K562 (cell line): ENCODE measurements around the gene IL18RAP. TPM values are rescaled to one million over a fixed set of nuclear protein-coding genes. Genes with fewer than 3 reads are reported as not detected.

ENCODE experiments used
- BCL6 ChIP-seq: fragments of 250-450 bp; sonication (Bioruptor Pico); IDR thresholded peaks from 2 replicates; pipeline ENCODE4 v1.4.0; 2020
- BCOR ChIP-seq: fragments of 450-650 bp; IDR thresholded peaks from 2 replicates; pipeline ENCODE4 v1.6.1; 2016
- CBX2 ChIP-seq: fragments of 200-600 bp; sonication (generic); IDR thresholded peaks from one replicate; pipeline ENCODE4 v1.6.1; 2012; ENCODE audit warnings: mild to moderate bottlenecking, low read length, inconsistent platforms; ENCODE audit not compliant: insufficient read depth, poor library complexity, severe bottlenecking
- CLOCK ChIP-seq: fragments of 250-450 bp; sonication (Bioruptor Pico); IDR thresholded peaks from 2 replicates; pipeline ENCODE4 v1.4.0; 2020; ENCODE audit warnings: mild to moderate bottlenecking, moderate library complexity, borderline replicate concordance
- ETS1 ChIP-seq: conservative IDR thresholded peaks from 2 replicates; pipeline ENCODE4 v1.6.1; 2011; ENCODE audit warnings: low read depth, mild to moderate bottlenecking, low read length; ENCODE audit not compliant: control insufficient read depth
- GABPB2 ChIP-seq: fragments of 250-450 bp; sonication (Bioruptor Pico); conservative IDR thresholded peaks from 2 replicates; pipeline ENCODE4 v1.5.1; 2021; ENCODE audit warnings: mild to moderate bottlenecking
- HMGN3 ChIP-seq: IDR thresholded peaks from 2 replicates; pipeline ENCODE4 v1.6.1; 2011; ENCODE audit warnings: borderline replicate concordance, low read depth, mild to moderate bottlenecking, mixed read lengths, low read length; ENCODE audit not compliant: insufficient read length; ENCODE audit errors: extremely low read depth
- HNRNPK ChIP-seq: fragments of 200-400 bp; formaldehyde crosslinking; IDR thresholded peaks from one replicate; pipeline ENCODE4 v1.6.1; 2018; ENCODE audit warnings: mild to moderate bottlenecking, low read depth, low read length; ENCODE audit not compliant: poor library complexity, severe bottlenecking
- MEIS2 ChIP-seq: fragments of 450-650 bp; IDR thresholded peaks from 2 replicates; pipeline ENCODE4 v1.6.1; 2014; ENCODE audit warnings: mild to moderate bottlenecking; ENCODE audit not compliant: partially characterized antibody
- MYC ChIP-seq, 2 experiments: fragments of 250-450 bp in 1 of 2; sonication (Bioruptor Pico) in 1 of 2; IDR thresholded peaks; 2 replicates each; pipeline versions ENCODE4 v1.5.1 to v1.6.1; 2012 to 2021; ENCODE audit warnings: low read depth in 2 of 2, borderline replicate concordance in 1 of 2, improper control_type of control experiment in 1 of 2, low read length in 1 of 2, mild to moderate bottlenecking in 1 of 2, moderate library complexity in 1 of 2
- NONO ChIP-seq, 2 experiments: fragments of 200-400 bp in 1 of 2; fragments of 450-650 bp in 1 of 2; formaldehyde crosslinking in 1 of 2; IDR thresholded peaks; 2 replicates each; pipeline ENCODE4 v1.6.1; 2017; ENCODE audit warnings: low read depth in 2 of 2, mild to moderate bottlenecking in 2 of 2, moderate library complexity in 2 of 2, low read length in 1 of 2
- PYGO2 ChIP-seq: fragments of 450-650 bp; IDR thresholded peaks from 2 replicates; pipeline ENCODE4 v1.6.1; 2016; ENCODE audit warnings: mild to moderate bottlenecking, missing genetic modification characterization, moderate library complexity, missing compliant biosample characterization
- SMARCB1 ChIP-seq: IDR thresholded peaks from 2 replicates; pipeline ENCODE4 v1.6.1; 2011; ENCODE audit warnings: improper control_type of control experiment, low read depth; ENCODE audit not compliant: insufficient read length
- ZBTB26 ChIP-seq: fragments of 450-650 bp; formaldehyde crosslinking; IDR thresholded peaks from 2 replicates; pipeline ENCODE4 v1.4.0; 2022; ENCODE audit warnings: missing genetic modification characterization
- ZFPM2 ChIP-seq: fragments of 250-450 bp; sonication (Bioruptor Pico); IDR thresholded peaks from 2 replicates; pipeline ENCODE4 v1.5.1; 2022; ENCODE audit warnings: mild to moderate bottlenecking
- ZNF121 ChIP-seq: sonication (generic); formaldehyde crosslinking; conservative IDR thresholded peaks from 2 replicates; pipeline ENCODE4 v1.8.0; 2022; ENCODE audit warnings: missing genetic modification reagents
- ZNF253 ChIP-seq: fragments of 250-450 bp; sonication (Bioruptor Pico); conservative IDR thresholded peaks from 2 replicates; pipeline ENCODE4 v1.6.1; 2021; ENCODE audit warnings: mild to moderate bottlenecking
- ZNF76 ChIP-seq: fragments of 250-450 bp; sonication (Bioruptor Pico); IDR thresholded peaks from 2 replicates; pipeline ENCODE4 v1.4.0; 2020; ENCODE audit warnings: mild to moderate bottlenecking, moderate library complexity, borderline replicate concordance
- polyA plus RNA-seq, 8 experiments: library from polyadenylated mRNA; depleted of rRNA in 4 of 8; stranded (reverse) in 5 of 8; unstranded in 3 of 8; fragments of >200 nt; fragmentation: Nextera tagmentation in 2 of 8; fragmentation: Illumina TruSeq in 1 of 8; extraction: Ambion mirVana in 2 of 8; extraction: Trizol in 1 of 8; gene quantifications; 2 replicates each; pipeline versions ENCODE4 v1.2.1 to v1.2.3, GENCODE V29; 2011 to 2014; ENCODE audit warnings: inconsistent platforms in 1 of 8, missing spikeins in 1 of 8
- total RNA-seq, 7 experiments: library from RNA; depleted of rRNA in 6 of 7; stranded (reverse); fragments of >200 nt in 6 of 7; fragmentation: Illumina TruSeq in 2 of 7; extraction: Trizol in 2 of 7; gene quantifications; 2 replicates each; pipeline versions ENCODE4 v1.2.1 to v1.2.3, GENCODE V29; 2011 to 2021; ENCODE audit warnings: low replicate concordance in 1 of 7
- TF ChIP-seq, protein P1 (sequence below): fragments of 450-650 bp; formaldehyde crosslinking; IDR thresholded peaks from 2 replicates; pipeline ENCODE4 v1.4.0; 2020; ENCODE audit warnings: mild to moderate bottlenecking, mixed read lengths

IL18RAP gene
- total and polyA plus RNA-seq, 9 of the 15 experiments (the other 6 are each of a cell fraction or from before 2014, with no cell fraction given), result 1.1 to 20.5 (median 5.8) TPM

DNA sequence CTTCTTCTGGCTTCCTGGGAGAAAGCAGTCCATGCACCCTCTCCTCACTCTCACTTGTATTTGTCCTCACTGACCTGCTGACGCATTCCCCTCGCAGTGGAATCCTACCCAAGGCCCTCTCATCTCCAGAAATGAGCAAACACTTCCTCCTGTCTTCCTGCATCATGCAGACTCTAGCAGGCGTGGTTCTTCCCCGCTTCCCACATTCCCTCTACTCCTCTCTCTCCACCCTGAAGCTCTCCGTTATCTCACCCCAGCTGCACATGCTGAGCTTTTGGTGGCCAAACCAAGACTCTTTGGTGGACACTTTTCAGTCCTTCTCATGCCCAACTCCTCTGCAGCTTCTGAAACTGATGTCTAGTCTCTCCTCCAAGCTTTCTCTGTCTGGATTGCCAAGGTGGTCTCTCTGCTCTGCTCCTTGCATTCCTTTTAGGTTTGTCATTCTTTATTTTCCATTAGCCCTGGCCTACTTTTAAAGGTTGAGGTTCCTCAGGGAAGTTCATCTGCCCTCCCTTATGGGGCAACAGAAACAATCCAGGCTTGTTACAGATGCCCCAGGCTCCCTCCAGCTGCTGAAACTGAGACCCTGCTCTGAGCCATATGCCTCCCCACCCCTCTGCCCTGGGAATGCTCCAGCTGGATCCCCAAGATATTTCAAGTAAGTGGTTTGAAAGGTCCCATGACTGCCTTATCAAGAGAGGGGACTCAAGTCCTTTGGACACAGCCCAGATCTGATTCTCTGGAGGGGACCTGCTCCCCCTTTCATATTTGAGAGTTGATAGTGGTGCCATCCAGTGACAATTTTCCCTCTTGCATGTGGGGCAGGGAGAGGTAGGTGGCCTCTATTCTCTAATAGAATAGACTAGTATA is 835 bp upstream of the IL18RAP start (continued):
- TF ChIP-seq ETS1 (no peak), SMARCB1 (no peak), NONO (IDR thresholded peaks at IDR 0.05; ENCODE audit: low read depth in 2 of 2, low read length in 1 of 2) (no peak), HNRNPK (no peak), ZNF76 (CRISPR knock-in tag) (no peak), ZBTB26 (CRISPR knock-in tag) (no peak), BCL6 (CRISPR knock-in tag) (no peak), ZNF121 (CRISPR knock-in tag) (no peak), MYC (IDR thresholded peaks at IDR 0.05; ENCODE audit: low read depth, low read length) (peak; percentile 72), MYC (CRISPR knock-in tag; IDR thresholded peaks at IDR 0.05; ENCODE audit: borderline replicate concordance, low read depth) (peak; percentile 67; the same call in 1 of the 2 replicates), MEIS2 (no peak), BCOR (no peak), CBX2 (no peak), ZFPM2 (no peak), GABPB2 (CRISPR knock-in tag) (0 out of 2 replicates have a peak, but pooled peaks have one; percentile 40), ZNF253 (CRISPR knock-in tag) (no peak), CLOCK (CRISPR knock-in tag) (no peak), PYGO2 (tag) (0 out of 2 replicates have a peak, but pooled peaks have one; percentile 29), HMGN3 (no peak)
- TF ChIP-seq, protein P1, sequence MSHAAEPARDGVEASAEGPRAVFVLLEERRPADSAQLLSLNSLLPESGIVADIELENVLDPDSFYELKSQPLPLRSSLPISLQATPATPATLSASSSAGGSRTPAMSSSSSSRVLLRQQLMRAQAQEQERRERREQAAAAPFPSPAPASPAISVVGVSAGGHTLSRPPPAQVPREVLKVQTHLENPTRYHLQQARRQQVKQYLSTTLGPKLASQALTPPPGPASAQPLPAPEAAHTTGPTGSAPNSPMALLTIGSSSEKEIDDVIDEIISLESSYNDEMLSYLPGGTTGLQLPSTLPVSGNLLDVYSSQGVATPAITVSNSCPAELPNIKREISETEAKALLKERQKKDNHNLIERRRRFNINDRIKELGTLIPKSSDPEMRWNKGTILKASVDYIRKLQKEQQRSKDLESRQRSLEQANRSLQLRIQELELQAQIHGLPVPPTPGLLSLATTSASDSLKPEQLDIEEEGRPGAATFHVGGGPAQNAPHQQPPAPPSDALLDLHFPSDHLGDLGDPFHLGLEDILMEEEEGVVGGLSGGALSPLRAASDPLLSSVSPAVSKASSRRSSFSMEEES, result peak; percentile 70
